ENCODE measurements around the gene MYOT.

GRCh38 chr5:137836298-137836697 is 31.4 kb upstream of the MYOT start:
- TF ChIP-seq CTCF (conservative IDR thresholded peaks at IDR 0.05) (no peak), EZH2 (IDR thresholded peaks at IDR 0.05; ENCODE audit: low read depth) (no peak)
